A673 (cell line): ENCODE measurements around the gene CHST6. TPM values are rescaled to one million over a fixed set of nuclear protein-coding genes. Genes with fewer than 3 reads are reported as not detected.

Source experiments
- BruUV-seq: library from RNA; stranded (reverse); fragments of 400-500 nt; replicated peaks from 2 replicates; lab custom pipeline; 2021; lab: Mats Ljungman, UMichigan
- CTCF ChIA-PET: fragments of 300-600 bp; sonication (Branson Sonifier 250); formaldehyde crosslinking; loops from one replicate; lab custom pipeline; 2022; ENCODE audit warnings: antibody characterized with exemption; lab: Charles Lee
- POLR2A ChIA-PET: fragments of 300-600 bp; sonication (Branson Sonifier 250); formaldehyde crosslinking; loops from one replicate; lab custom pipeline; 2022; ENCODE audit warnings: antibody characterized with exemption; ENCODE audit not compliant: low non-redundant PET; lab: Charles Lee
- DNase-seq: peaks from one replicate; pipeline ENCODE4 v3.0.0-alpha.2; 2015; ENCODE audit warnings: low spot score
- H3K27ac ChIP-seq: fragments of 200-600 bp; sonication (generic); 2 replicates; pipeline ENCODE4 v1.5.1; 2016; ENCODE audit warnings: mixed run types, low read depth, mild to moderate bottlenecking, mixed read lengths, antibody characterized with exemption, low read length; ENCODE audit not compliant: poor library complexity, severe bottlenecking
- H3K27me3 ChIP-seq: fragments of 200-600 bp; sonication (generic); replicated peaks from 2 replicates; pipeline ENCODE4 v1.6.1; 2017; ENCODE audit warnings: mixed run types, low read depth, mild to moderate bottlenecking, mixed read lengths, antibody characterized with exemption, low read length; ENCODE audit not compliant: insufficient read depth, poor library complexity
- H3K36me3 ChIP-seq: fragments of 200-600 bp; sonication (generic); 2 replicates; pipeline ENCODE4 v1.6.1; 2016; ENCODE audit warnings: mixed run types, mild to moderate bottlenecking, mixed read lengths, antibody characterized with exemption, low read length; ENCODE audit not compliant: insufficient read depth, poor library complexity, severe bottlenecking
- H3K4me1 ChIP-seq: fragments of 200-600 bp; sonication (generic); 2 replicates; pipeline ENCODE4 v1.6.1; 2017; ENCODE audit warnings: mixed run types, mild to moderate bottlenecking, mixed read lengths, antibody characterized with exemption, low read length; ENCODE audit not compliant: insufficient read depth, poor library complexity, severe bottlenecking
- H3K4me3 ChIP-seq: fragments of 200-600 bp; sonication (generic); 2 replicates; pipeline ENCODE4 v1.5.1; 2016; ENCODE audit warnings: low read depth, mixed run types, mild to moderate bottlenecking, mixed read lengths, low read length; ENCODE audit not compliant: poor library complexity, severe bottlenecking
- H3K9me3 ChIP-seq: fragments of 200-600 bp; sonication (generic); 2 replicates; pipeline ENCODE4 v1.6.1; 2016; ENCODE audit warnings: mixed run types, low read depth, mild to moderate bottlenecking, mixed read lengths, antibody characterized with exemption, low read length; ENCODE audit not compliant: poor library complexity, severe bottlenecking
- CTCF ChIP-seq: fragments of 300-800, 200-600 bp; sonication (generic); conservative IDR thresholded peaks from 2 replicates; pipeline ENCODE4 v1.5.1; 2017; ENCODE audit warnings: low read depth, mild to moderate bottlenecking, antibody characterized with exemption, low read length, moderate library complexity, mixed read lengths
- EZH2 ChIP-seq: fragments of 200-600 bp; sonication (generic); IDR thresholded peaks from 2 replicates; pipeline ENCODE4 v1.6.1; 2017; ENCODE audit warnings: borderline replicate concordance, low read depth, mild to moderate bottlenecking, mixed read lengths, antibody characterized with exemption, low read length; ENCODE audit not compliant: poor library complexity, severe bottlenecking
- intact Hi-C: fragments of 100-400 bp; cut with micrococcal nuclease; formaldehyde crosslinking; loops from one replicate; pipeline ENCODE4 v1.10.0; 2022; ENCODE audit not compliant: unreplicated experiment
- total RNA-seq: library from RNA; stranded (reverse); gene quantifications from 2 replicates; pipeline ENCODE4 v1.2.3, GENCODE V29; 2021

CHST6 gene
- total RNA-seq, 1 experiment from 2014 or later = 5.0 TPM

- Histone ChIP-seq H3K36me3 (peaks cover 7% of the 10 kb centered on the region), H3K27me3 (no peaks in the 10 kb centered on the region), H3K4me1 (no peaks in the 10 kb centered on the region), H3K9me3 (no peaks in the 10 kb centered on the region), H3K27ac (no peak overlapping the region), H3K4me3 (no peak overlapping the region)
- ChIA-PET CTCF (interaction anchor here (0.6 to 1.8 kb wide), 2 partner anchors 20 to 46 kb away, joined by 3 to 4 read pairs; no protein-coding TSS in a partner anchor), POLR2A (no interaction called here)
- no peak for DNase-seq
- TF ChIP-seq CTCF (no peak), EZH2 (no peak)
- intact Hi-C loops = no loop called here
- no TSS peak for BruUV-seq
These were observed 42.5 kb upstream of the CHST6 start for GRCh38 chr16:75537776-75538175.

- no peak within 1 kb of the TSS for H3K27ac ChIP-seq
- CTCF ChIA-PET = interaction anchor here (1.8 kb wide), 1 partner anchor 18 kb away, joined by 4 read pairs; no protein-coding TSS in a partner anchor
- H3K4me1 ChIP-seq = no peaks in the 10 kb centered on the region
- H3K4me3 ChIP-seq = no peak within 1 kb of the TSS
- no TSS peak for BruUV-seq
- H3K27me3 ChIP-seq = no peaks in the 10 kb centered on the region
- intact Hi-C loops = no loop called here
- no peaks in the 10 kb centered on the region for H3K36me3 ChIP-seq
- no peak for DNase-seq
- TF ChIP-seq CTCF (no peak), EZH2 (no peak)
- no peaks in the 10 kb centered on the region for H3K9me3 ChIP-seq
- POLR2A ChIA-PET = no interaction called here
These were observed 40.7 kb upstream of the CHST6 start, which contains the start of gene CHST5 for GRCh38 chr16:75535901-75536300. TSS of gene CHST5 (minus strand) at chr16:75536108. CDS start at chr16:75530384, 5,724 bp downstream.

GRCh38 chr16:75535211-75535843 is 40.1 kb upstream of the CHST6 start:
- no TSS peak for BruUV-seq
- intact Hi-C loops = no loop called here
- no peaks in the 10 kb centered on the region for H3K36me3 ChIP-seq
- CTCF ChIA-PET = no interaction called here
- H3K4me1 ChIP-seq = no peaks in the 10 kb centered on the region
- no peak for DNase-seq
- H3K27me3 ChIP-seq = no peaks in the 10 kb centered on the region
- no peak overlapping the region for H3K4me3 ChIP-seq
- TF ChIP-seq CTCF = no peak
- TF ChIP-seq EZH2 = no peak
- H3K9me3 ChIP-seq = no peaks in the 10 kb centered on the region
- H3K27ac ChIP-seq = no peak overlapping the region
- POLR2A ChIA-PET = no interaction called here
